Activated CD8-positive, alpha-beta T cell treated with anti-CD3 and anti-CD28 coated beads for 36 hours (primary cell): ENCODE data around the gene ZBTB45. TPM values are rescaled to one million over a fixed set of nuclear protein-coding genes. Genes with fewer than 3 reads are reported as not detected.

Source experiments
- ATAC-seq: fragments of 200-7000 bp; cut with Tn5 transposase; one replicate; pipeline ENCODE4 v1.10.0; 2021; ENCODE audit warnings: mild to moderate bottlenecking, moderate library complexity
- CTCF ChIA-PET: fragments of 350-600 bp; sonication (Branson Sonifier 250); formaldehyde crosslinking; loops from one replicate; lab custom pipeline; 2021; ENCODE audit warnings: antibody characterized with exemption; lab: Charles Lee
- POLR2A ChIA-PET: fragments of 350-600 bp; sonication (Branson Sonifier 250); formaldehyde crosslinking; loops from one replicate; lab custom pipeline; 2021; ENCODE audit warnings: antibody characterized with exemption; lab: Charles Lee
- DNase-seq: peaks from one replicate; pipeline ENCODE4 v3.0.0-alpha.2; 2020
- H3K27ac Mint-ChIP-seq: one replicate; pipeline ENCODE4 v1.8.0; 2021; ENCODE audit warnings: mild to moderate bottlenecking, mixed read lengths
- H3K27me3 Mint-ChIP-seq: one replicate; pipeline ENCODE4 v1.8.0; 2021; ENCODE audit warnings: mixed read lengths
- H3K36me3 Mint-ChIP-seq: one replicate; pipeline ENCODE4 v1.8.0; 2021; ENCODE audit warnings: low read depth, mixed read lengths
- H3K4me1 Mint-ChIP-seq: one replicate; pipeline ENCODE4 v1.8.0; 2021; ENCODE audit warnings: low read depth, mixed read lengths
- H3K4me3 Mint-ChIP-seq: one replicate; pipeline ENCODE4 v1.8.0; 2021; ENCODE audit warnings: mild to moderate bottlenecking, moderate library complexity, mixed read lengths
- H3K9me3 Mint-ChIP-seq: one replicate; pipeline ENCODE4 v1.8.0; 2021; ENCODE audit warnings: mixed read lengths
- CTCF ChIP-seq: fragments of 200-600 bp; IDR thresholded peaks from one replicate; pipeline ENCODE4 v1.8.0; 2022; ENCODE audit warnings: antibody characterized with exemption, mild to moderate bottlenecking
- intact Hi-C: fragments of 100-400 bp; cut with micrococcal nuclease; formaldehyde crosslinking; loops from one replicate; pipeline ENCODE4 v1.10.0; 2022
- total RNA-seq, 2 experiments: library from RNA; stranded (reverse); gene quantifications; one replicate each; pipeline ENCODE4 v1.2.3, GENCODE V29; 2021

Gene ZBTB45
- total RNA-seq, 2 experiments from 2014 or later, result 7.4 to 7.9 TPM

- H3K4me3 Mint-ChIP-seq, result peak within 1 kb of the TSS; percentile 98
- peaks cover 36% of the 10 kb centered on the region for H3K4me1 Mint-ChIP-seq
- no peaks in the 10 kb centered on the region for H3K9me3 Mint-ChIP-seq
- no peak for TF ChIP-seq CTCF
- ChIA-PET CTCF (interaction anchor here (0.7 to 3.1 kb wide), 6 partner anchors 11 to 41 kb away, joined by 3 to 19 read pairs (median 4); partner anchors contain the start of genes TRIM28 and ZBTB45), POLR2A (interaction anchor here (0.7 to 13.1 kb wide), 12 partner anchors 8 to 207 kb away, joined by 3 to 164 read pairs (median 5); partner anchors contain the start of genes MZF1, TRIM28, ZBTB45 and ZNF446)
- no peaks in the 10 kb centered on the region for H3K27me3 Mint-ChIP-seq
- DNase-seq (peak; percentile 99), ATAC-seq (peak; percentile 46)
- H3K27ac Mint-ChIP-seq, result peak within 1 kb of the TSS; percentile 100
- intact Hi-C loops, result no loop called here
- H3K36me3 Mint-ChIP-seq, result peaks cover 75% of the 10 kb centered on the region
Measured at GRCh38 chr19:58554494-58555368, 35.1 kb upstream of the ZBTB45 start, which contains the start of gene CHMP2A. TSS of gene CHMP2A (minus strand) at chr19:58555105. CDS start at chr19:58554212, 893 bp downstream.

- CTCF ChIA-PET, result interaction anchor here (1.5 to 3.1 kb wide), 3 partner anchors 27 to 35 kb away, joined by 4 to 19 read pairs (median 5); partner anchors contain the start of gene ZBTB45
- Mint-ChIP-seq H3K9me3 (no peaks in the 10 kb centered on the region), H3K36me3 (peaks cover 71% of the 10 kb centered on the region), H3K4me3 (peak overlapping the region; percentile 98), H3K4me1 (peaks cover 36% of the 10 kb centered on the region), H3K27me3 (no peaks in the 10 kb centered on the region), H3K27ac (peak overlapping the region; percentile 100)
- intact Hi-C loops, result no loop called here
- ATAC-seq (no peak), DNase-seq (no peak)
- POLR2A ChIA-PET, result interaction anchor here (0.8 to 13.1 kb wide), 10 partner anchors 9 to 207 kb away, joined by 3 to 164 read pairs (median 6); partner anchors contain the start of genes TRIM28, ZBTB45 and ZNF446
- no peak for TF ChIP-seq CTCF
Measured at GRCh38 chr19:58553799-58554493, 34.3 kb upstream of the ZBTB45 start.

- ATAC-seq (no peak), DNase-seq (no peak)
- ChIA-PET POLR2A (interaction anchor here (1.0 to 13.1 kb wide), 6 partner anchors 8 to 36 kb away, joined by 3 to 164 read pairs (median 20); partner anchors contain the start of genes TRIM28 and ZBTB45), CTCF (interaction anchor here (1.1 to 3.1 kb wide), 3 partner anchors 23 to 32 kb away, joined by 3 to 19 read pairs (median 5); partner anchors contain the start of gene ZBTB45)
- peak overlapping the region; percentile 23 for H3K27ac Mint-ChIP-seq
- intact Hi-C loops, result no loop called here
- H3K36me3 Mint-ChIP-seq, result peaks cover 78% of the 10 kb centered on the region
- H3K27me3 Mint-ChIP-seq, result no peaks in the 10 kb centered on the region
- H3K9me3 Mint-ChIP-seq, result no peaks in the 10 kb centered on the region
- no peak for TF ChIP-seq CTCF
- peak overlapping the region; percentile 0 for H3K4me3 Mint-ChIP-seq
- peaks cover 41% of the 10 kb centered on the region for H3K4me1 Mint-ChIP-seq
Measured at GRCh38 chr19:58552655-58553054, 33.0 kb upstream of the ZBTB45 start.

- no peak overlapping the region for H3K4me3 Mint-ChIP-seq
- peaks cover 44% of the 10 kb centered on the region for H3K4me1 Mint-ChIP-seq
- intact Hi-C loops, result no loop called here
- no peaks in the 10 kb centered on the region for H3K9me3 Mint-ChIP-seq
- TF ChIP-seq CTCF, result no peak
- CTCF ChIA-PET, result interaction anchor here (1.1 to 1.2 kb wide), 2 partner anchors 24 to 32 kb away, joined by 3 to 4 read pairs; partner anchors contain the start of gene ZBTB45
- POLR2A ChIA-PET, result interaction anchor here (0.7 to 13.1 kb wide), 5 partner anchors 8 to 1331 kb away, joined by 3 to 164 read pairs (median 5); partner anchors contain the start of genes TRIM28 and ZBTB45
- no peak for DNase-seq
- peak overlapping the region; percentile 23 for H3K27ac Mint-ChIP-seq
- peaks cover 79% of the 10 kb centered on the region for H3K36me3 Mint-ChIP-seq
- no peak for ATAC-seq
- H3K27me3 Mint-ChIP-seq, result no peaks in the 10 kb centered on the region
Measured at GRCh38 chr19:58551577-58552471, 32.2 kb upstream of the ZBTB45 start.
